GM10248 (cell line): ENCODE results near the gene PIH1D1.

Experiments
- CTCF ChIA-PET: fragments of 300-600 bp; sonication (Branson Sonifier 250); formaldehyde crosslinking; extraction: SDS; loops from one replicate; lab custom pipeline; 2021; ENCODE audit warnings: antibody characterized with exemption; lab: Yijun Ruan, JAX
- POLR2A ChIA-PET: fragments of 350-650 bp; sonication (Branson Sonifier 250); formaldehyde crosslinking; extraction: SDS; loops from one replicate; lab custom pipeline; 2020; ENCODE audit warnings: antibody characterized with exemption; lab: Yijun Ruan, JAX
- DNase-seq: peaks from one replicate; pipeline ENCODE4 v3.0.0; 2012; ENCODE audit errors: extremely low spot score
- CTCF ChIP-seq: IDR thresholded peaks from 2 replicates; pipeline ENCODE4 v1.5.1; 2012; ENCODE audit warnings: mild to moderate bottlenecking, low read depth; ENCODE audit errors: extremely low read depth, missing control alignments, control extremely low read depth

PIH1D1 gene

GRCh38 chr19:49413348-49413747, 38.3 kb downstream of the PIH1D1 start:
- CTCF ChIA-PET = interaction anchor here (1.0 to 2.0 kb wide), 3 partner anchors 17 to 112 kb away, joined by 3 to 14 read pairs (median 3); no protein-coding TSS in a partner anchor
- TF ChIP-seq CTCF = no peak
- no peak for DNase-seq
- POLR2A ChIA-PET = no interaction called here

GRCh38 chr19:49411681-49412326, 39.8 kb downstream of the PIH1D1 start:
- POLR2A ChIA-PET = interaction anchor here (0.6 kb wide), 2 partner anchors 13 to 457 kb away, joined by 3 read pairs; no protein-coding TSS in a partner anchor
- no peak for TF ChIP-seq CTCF
- no peak for DNase-seq
- CTCF ChIA-PET = interaction anchor here (1.0 to 2.5 kb wide), 3 partner anchors 21 to 111 kb away, joined by 3 to 13 read pairs (median 3); no protein-coding TSS in a partner anchor

GRCh38 chr19:49409441-49410029, 42.1 kb downstream of the PIH1D1 start:
- DNase-seq = no peak
- CTCF ChIA-PET = interaction anchor here (0.7 to 4.5 kb wide), 13 partner anchors 10 to 412 kb away, joined by 3 to 26 read pairs (median 4); partner anchors contain the start of gene GFY
- POLR2A ChIA-PET = interaction anchor here (0.6 kb wide), 2 partner anchors 21 to 35 kb away, joined by 3 read pairs; partner anchors contain the start of gene KASH5
- no peak for TF ChIP-seq CTCF

DNA sequence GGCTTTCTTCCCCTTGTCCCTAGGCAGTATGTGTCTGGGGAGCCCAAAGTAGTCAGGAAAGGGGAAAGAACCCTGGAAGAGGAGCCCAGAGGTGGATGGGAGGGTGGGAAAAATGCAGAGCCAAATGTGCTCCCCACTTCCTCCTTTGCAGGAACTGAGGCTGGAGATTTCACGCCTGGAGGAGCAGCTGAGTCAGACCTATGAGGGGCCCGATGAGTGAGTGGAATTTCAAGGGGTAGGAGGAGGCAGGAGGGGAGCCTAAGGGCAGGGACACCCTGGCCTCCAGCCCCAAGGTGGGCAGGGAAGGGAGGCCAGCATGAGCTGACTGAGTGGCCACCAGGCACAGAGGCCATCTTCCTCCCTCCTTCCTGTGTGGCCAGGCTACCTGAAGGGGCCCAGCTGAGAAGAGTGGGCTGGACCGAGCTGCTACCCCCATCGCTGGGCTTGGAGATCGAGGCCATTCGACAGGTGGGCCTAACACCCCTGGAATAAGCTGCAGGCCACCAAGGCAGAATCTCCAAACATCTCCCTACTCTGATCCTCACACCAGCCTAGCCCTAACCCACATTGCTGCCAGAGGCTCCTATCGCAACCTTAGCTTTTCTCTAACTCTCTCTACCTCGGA, 42.7 kb downstream of the PIH1D1 start:
- no peak for DNase-seq
- no peak for TF ChIP-seq CTCF
- ChIA-PET CTCF (interaction anchor here (0.7 to 4.5 kb wide), 13 partner anchors 10 to 412 kb away, joined by 3 to 26 read pairs (median 4); partner anchors contain the start of gene GFY), POLR2A (interaction anchor here (0.6 kb wide), 2 partner anchors 21 to 34 kb away, joined by 3 read pairs; partner anchors contain the start of gene KASH5)

DNA sequence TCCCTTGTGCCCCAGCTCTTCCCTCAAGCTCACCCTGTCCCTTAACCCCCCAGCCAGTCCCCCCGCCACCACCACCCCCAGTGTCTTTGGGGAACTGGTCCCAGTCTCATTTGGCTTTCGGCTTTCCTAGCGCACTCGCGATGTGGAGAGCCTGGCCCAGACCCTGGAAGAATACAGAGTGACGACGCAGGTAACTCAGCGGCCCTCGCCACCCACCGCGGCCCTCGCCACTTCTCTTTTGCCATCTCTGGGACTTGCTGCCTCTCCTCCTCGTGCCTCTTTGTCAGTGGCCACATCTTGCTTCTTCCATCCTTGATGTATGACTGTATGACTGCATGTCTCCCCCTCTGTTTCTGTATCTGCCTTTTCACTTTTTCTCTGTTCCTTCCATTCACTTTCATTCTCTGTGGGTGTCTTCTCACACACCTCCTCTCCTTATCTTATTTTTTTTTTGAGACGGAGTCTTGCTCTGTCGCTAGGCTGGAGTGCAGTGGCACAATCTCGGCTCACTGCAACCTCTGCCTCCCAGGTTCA, 44.1 kb downstream of the PIH1D1 start:
- ChIA-PET CTCF (interaction anchor here (2.1 to 4.5 kb wide), 2 partner anchors 12 to 17 kb away, joined by 7 to 26 read pairs; no protein-coding TSS in a partner anchor), POLR2A (no interaction called here)

More for the DNA sequence above, 44.1 kb downstream of the PIH1D1 start:
- DNase-seq = peak; percentile 37
- no peak for TF ChIP-seq CTCF
